HG02798 (cell line): ENCODE measurements around the gene FAM83B.
"Not testable (repeated sequence)": the region's sequence is repeated elsewhere in the genome, so short reads cannot be mapped to it uniquely, and the experiment has no call there.

ENCODE experiments used
- ATAC-seq: cut with Tn5 transposase; IDR thresholded peaks from one replicate; pipeline ENCODE4 v1.9.1; 2021; ENCODE audit warnings: mild to moderate bottlenecking; ENCODE audit not compliant: unreplicated experiment, poor library complexity

The FAM83B gene

GRCh38 chr6:54970337-54970736, 123.8 kb downstream of the FAM83B start:
- ATAC-seq = no peak

GRCh38 chr6:54971825-54972224, 125.3 kb downstream of the FAM83B start:
- ATAC-seq = no peak

GRCh38 chr6:54979161-54979560, 132.6 kb downstream of the FAM83B start:
- ATAC-seq = not testable (repeated sequence)

- no peak for ATAC-seq
Observed at GRCh38 chr6:54980511-54981275, 134.1 kb downstream of the FAM83B start.

- no peak for ATAC-seq
Observed at GRCh38 chr6:54981276-54981609, 134.7 kb downstream of the FAM83B start.

- no peak for ATAC-seq
Observed at GRCh38 chr6:54981647-54982046, 135.1 kb downstream of the FAM83B start.

- ATAC-seq = no peak
Observed at GRCh38 chr6:54987633-54988290, 141.2 kb downstream of the FAM83B start.

GRCh38 chr6:54988576-54988975, 142.0 kb downstream of the FAM83B start:
- no peak for ATAC-seq

GRCh38 chr6:54990001-54990400, 143.4 kb downstream of the FAM83B start:
- ATAC-seq = no peak
